Esophagus (tissue), 2 donors: ENCODE results near the gene DHX30. TPM values are rescaled to one million over a fixed set of nuclear protein-coding genes. Genes with fewer than 3 reads are reported as not detected.

Experiments
- H3K27ac ChIP-seq, 2 donors: one replicate each; pipeline ENCODE4 v1.5.1; 2013; ENCODE audit warnings: low read depth in 2 of 2, mild to moderate bottlenecking in 2 of 2, inconsistent platforms in 1 of 2, low read length in 1 of 2, moderate library complexity in 1 of 2
- H3K27me3 ChIP-seq, 2 donors: one replicate each; pipeline ENCODE4 v1.6.1; 2013; ENCODE audit warnings: low read length in 2 of 2, control low read depth in 1 of 2, mild to moderate bottlenecking in 1 of 2; ENCODE audit not compliant: insufficient read depth in 2 of 2, control insufficient read depth in 1 of 2
- H3K36me3 ChIP-seq, 2 donors: one replicate each; pipeline ENCODE4 v1.6.1; 2013; ENCODE audit warnings: low read length in 1 of 2; ENCODE audit not compliant: control insufficient read depth in 2 of 2, insufficient read depth in 2 of 2
- H3K4me1 ChIP-seq, 2 donors: one replicate each; pipeline ENCODE4 v1.6.1; 2013; ENCODE audit warnings: low read length in 1 of 2; ENCODE audit not compliant: control insufficient read depth in 2 of 2, insufficient read depth in 2 of 2
- H3K4me3 ChIP-seq, 2 donors: one replicate each; pipeline ENCODE4 v1.5.1; 2013; ENCODE audit warnings: low read length in 2 of 2, mild to moderate bottlenecking in 2 of 2, low read depth in 1 of 2, moderate library complexity in 1 of 2
- H3K9me3 ChIP-seq, 2 donors: one replicate each; pipeline ENCODE4 v1.6.1; 2013; ENCODE audit warnings: mild to moderate bottlenecking in 2 of 2, low read depth in 1 of 2, low read length in 1 of 2, moderate library complexity in 1 of 2; ENCODE audit not compliant: control insufficient read depth in 2 of 2, insufficient read depth in 1 of 2
- WGBS, 2 donors: extraction: QIAGEN DNeasy Blood & Tissue Kit; methylation state at CpG; one replicate each; pipeline ENCODE4 v1.1.7; 2013; 5-methylcytosine and 5-hydroxymethylcytosine counted together
- polyA plus RNA-seq, 2 donors: library from polyadenylated mRNA; stranded (reverse); fragments of 200-250 nt; gene quantifications; one replicate each; pipeline ENCODE4 v1.2.3, GENCODE V29; 2013
- donor health status: healthy with polysubstance abuse.
- donor health status: Bipolar disorder and iron deficiency.

DHX30 gene
- polyA plus RNA-seq, 2 donors, result 26.6 to 32.7 TPM

DNA sequence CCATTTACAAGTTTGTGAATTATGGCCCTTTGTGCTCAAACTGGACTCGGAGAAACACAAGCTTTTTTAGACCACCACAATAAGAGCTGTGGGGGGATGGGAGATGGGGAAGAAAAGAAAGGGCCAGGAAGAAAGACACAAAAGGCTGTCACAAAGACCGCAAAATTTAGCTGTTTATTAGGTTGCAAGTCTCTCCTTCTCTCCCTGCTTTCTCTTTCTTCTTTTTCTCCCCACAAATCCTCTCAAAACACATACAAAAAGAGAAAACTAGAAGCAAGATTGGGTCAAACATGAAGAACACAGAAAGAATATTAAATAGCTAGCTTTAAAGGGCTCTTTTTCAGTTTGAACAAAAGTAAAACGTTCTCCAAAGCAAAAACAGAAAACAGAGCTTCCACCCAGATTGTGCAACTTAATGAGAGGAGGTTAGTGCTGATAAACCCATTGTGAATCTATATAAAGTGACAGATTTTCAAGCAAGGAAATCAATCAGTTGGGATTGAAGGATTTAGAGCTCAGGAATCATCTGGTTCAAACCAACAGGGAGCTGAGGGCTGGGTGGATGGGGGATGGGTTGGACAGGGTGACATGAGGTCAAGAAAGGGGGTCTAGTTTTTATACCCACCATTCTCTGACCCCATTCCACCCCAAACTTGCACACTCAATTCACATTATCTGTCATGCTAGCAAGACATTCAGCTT, 87.3 kb downstream of the DHX30 start:
- peaks cover under 1 to 2% of the 10 kb centered on the region in 2 donors for H3K36me3 ChIP-seq
- H3K27me3 ChIP-seq, result no peaks in the 10 kb centered on the region
- H3K4me1 ChIP-seq, result peaks cover 0 to 3% of the 10 kb centered on the region in 2 donors
- peak overlapping the region in 1 of 2 donors; percentile 18 for H3K27ac ChIP-seq
- H3K4me3 ChIP-seq, result no peak overlapping the region
- WGBS, 2 donors, result 72% methylated on average over 3 of the region's 3 CpGs
- H3K9me3 ChIP-seq, result no peaks in the 10 kb centered on the region

DNA sequence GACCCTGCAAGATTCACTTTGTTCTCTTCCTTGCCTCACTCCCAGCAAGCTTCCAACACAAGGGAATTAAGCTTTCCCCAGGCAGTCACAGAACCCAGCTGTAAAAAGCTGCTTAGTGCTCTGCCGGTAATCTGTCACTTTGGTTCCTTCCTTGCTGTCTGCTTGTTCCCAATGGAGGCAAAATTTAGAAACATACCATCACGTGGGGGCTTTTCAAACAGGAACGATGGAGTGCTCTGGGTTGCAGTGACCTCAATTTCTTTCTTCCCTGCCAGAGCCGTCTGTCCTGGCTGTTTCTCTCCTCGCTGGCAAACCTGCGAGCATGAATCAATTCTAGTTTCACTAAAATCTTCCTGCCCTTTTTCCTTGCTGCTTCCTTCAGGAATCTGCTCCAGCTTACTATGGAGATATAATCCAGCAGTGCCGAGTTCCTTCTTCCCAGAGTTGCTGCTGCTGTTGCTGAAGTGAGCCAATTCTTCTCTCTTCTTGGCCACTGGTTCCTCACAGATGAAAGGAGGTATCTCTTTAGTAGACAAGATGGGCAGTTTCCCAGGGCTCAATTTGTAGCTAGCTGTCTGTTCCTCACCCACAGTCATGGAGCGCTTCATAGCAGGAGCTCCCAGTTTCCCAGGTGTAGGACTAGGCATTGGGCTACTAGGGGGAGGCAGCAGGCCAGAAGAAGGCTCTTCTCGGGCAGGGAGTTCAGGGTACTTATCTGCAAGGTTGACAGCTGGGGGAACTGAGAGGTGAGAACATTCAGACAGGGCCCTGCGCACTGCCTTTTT, 88.1 kb downstream of the DHX30 start:
- H3K9me3 ChIP-seq, result no peaks in the 10 kb centered on the region
- peaks cover 0 to 3% of the 10 kb centered on the region in 2 donors for H3K4me1 ChIP-seq
- H3K4me3 ChIP-seq, result no peak overlapping the region
- H3K27me3 ChIP-seq, result no peaks in the 10 kb centered on the region
- H3K36me3 ChIP-seq, result peaks cover 2 to 8% of the 10 kb centered on the region in 2 donors
- peak overlapping the region in 1 of 2 donors; percentile 46 for H3K27ac ChIP-seq
- 70 to 74% methylated on average over 10 of the region's 10 CpGs for WGBS, 2 donors

DNA sequence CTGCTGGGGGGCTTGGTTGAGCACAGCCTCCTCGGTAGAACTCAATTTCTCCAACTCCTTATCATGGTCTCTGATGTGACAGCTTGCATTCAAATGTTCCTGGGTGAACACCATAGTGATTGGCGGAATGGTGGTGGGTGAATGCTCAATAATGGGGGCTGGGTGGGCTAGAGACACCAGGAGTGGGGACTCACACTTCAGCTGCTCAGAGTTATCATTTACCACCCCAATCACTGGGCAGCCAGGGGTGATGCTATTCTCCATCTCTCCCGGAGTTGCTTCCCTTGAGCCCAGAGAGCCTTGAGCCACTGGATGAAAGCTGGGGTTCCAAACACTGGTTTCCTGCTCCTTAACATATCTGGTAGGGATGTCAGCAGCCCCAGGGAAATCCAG, 88.7 kb downstream of the DHX30 start:
- H3K27me3 ChIP-seq, result no peaks in the 10 kb centered on the region
- H3K36me3 ChIP-seq, result peaks cover 2 to 8% of the 10 kb centered on the region in 2 donors
- peak overlapping the region in 1 of 2 donors; percentile 46 for H3K27ac ChIP-seq
- H3K9me3 ChIP-seq, result no peaks in the 10 kb centered on the region
- WGBS, 2 donors, result 88 to 93% methylated on average over 3 of the region's 3 CpGs
- peaks cover 0 to 3% of the 10 kb centered on the region in 2 donors for H3K4me1 ChIP-seq
- H3K4me3 ChIP-seq, result no peak overlapping the region

DNA sequence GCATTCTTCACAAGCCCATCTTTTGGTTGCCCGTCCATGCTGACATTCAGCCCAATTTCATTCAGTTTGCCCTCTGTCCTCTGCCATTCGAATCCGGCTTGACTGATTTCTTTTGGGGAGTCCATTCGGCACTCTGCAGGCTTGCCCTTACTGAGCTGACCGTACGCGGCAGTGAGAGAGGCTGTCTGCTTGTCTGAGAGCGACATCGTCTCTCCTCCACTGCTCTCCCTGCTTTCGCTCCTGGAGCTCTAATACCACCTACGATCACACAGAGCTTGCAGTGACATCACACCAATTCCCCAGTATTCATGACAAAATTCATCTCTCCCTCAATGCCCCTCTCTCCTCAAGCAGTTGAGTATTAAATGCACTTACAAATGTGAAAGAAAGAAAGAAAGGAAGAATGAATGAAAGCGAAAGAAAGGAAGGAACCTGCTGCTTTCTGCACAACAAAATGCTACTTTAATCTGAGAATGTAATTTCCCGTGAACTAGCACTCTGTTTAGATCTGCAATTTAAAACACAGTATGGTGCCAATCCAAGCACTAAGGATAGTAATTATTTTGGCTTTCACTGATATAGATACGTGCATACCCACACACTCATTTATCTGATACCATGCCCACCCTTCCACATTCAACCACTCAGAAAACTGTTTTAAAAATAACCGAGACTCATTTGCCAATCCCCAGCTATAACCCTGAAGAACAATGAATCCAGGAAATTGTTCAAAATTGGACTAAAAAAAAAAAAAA, 89.5 kb downstream of the DHX30 start:
- Histone ChIP-seq H3K27ac (no peak overlapping the region), H3K36me3 (peaks cover 2 to 8% of the 10 kb centered on the region in 2 donors)

DNA sequence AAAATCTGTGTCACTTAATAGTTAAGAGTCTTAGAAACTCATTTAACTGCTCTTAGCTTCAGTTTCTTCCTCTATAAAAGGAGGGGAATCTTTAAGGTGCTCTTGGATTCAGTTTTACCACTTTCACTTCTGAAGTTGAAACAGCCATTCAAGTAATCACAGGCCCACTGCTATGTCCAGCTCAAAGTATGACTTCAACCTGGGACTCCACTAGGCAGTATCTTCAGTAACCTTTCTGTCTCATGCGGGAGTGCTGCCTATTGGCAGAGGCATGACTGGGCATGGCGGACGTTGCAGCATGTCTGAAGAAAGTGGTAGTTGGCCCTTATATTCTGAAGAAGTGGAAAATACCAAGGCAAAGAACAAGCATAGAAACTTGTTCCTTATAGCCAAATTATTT, 92.3 kb downstream of the DHX30 start:
- H3K4me1 ChIP-seq, result peaks cover 0 to 3% of the 10 kb centered on the region in 2 donors
- H3K27me3 ChIP-seq, result no peaks in the 10 kb centered on the region
- H3K27ac ChIP-seq, result no peak overlapping the region
- H3K4me3 ChIP-seq, result no peak overlapping the region
- H3K36me3 ChIP-seq, result peaks cover 2 to 8% of the 10 kb centered on the region in 2 donors
- no peaks in the 10 kb centered on the region for H3K9me3 ChIP-seq
- 68 to 76% methylated on average over 3 of the region's 3 CpGs for WGBS, 2 donors

More for the DNA sequence above, 89.5 kb downstream of the DHX30 start:
- H3K4me1 ChIP-seq, result peaks cover 0 to 3% of the 10 kb centered on the region in 2 donors
- no peaks in the 10 kb centered on the region for H3K27me3 ChIP-seq
- WGBS, 2 donors, result 94 to 95% methylated on average over 15 of the region's 15 CpGs
- no peak overlapping the region for H3K4me3 ChIP-seq
- no peaks in the 10 kb centered on the region for H3K9me3 ChIP-seq

DNA sequence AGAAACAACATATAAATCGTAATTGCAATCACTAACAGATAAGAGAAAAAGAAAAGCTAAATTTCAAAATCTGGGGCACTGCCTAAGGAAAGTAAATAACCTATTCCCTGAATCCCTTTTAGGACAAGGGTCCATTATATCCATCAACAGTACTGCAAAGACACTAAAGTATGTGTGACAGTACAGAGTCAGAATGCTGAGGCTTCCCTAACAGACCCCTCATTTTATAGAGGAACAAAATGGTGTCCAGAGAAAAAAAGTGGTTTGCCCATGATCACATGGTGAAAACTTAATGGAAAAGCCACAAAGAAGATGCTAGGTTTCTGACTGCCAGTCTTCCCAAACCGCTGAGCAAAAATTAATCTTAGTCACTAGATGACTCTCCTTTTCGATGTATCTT, 93.8 kb downstream of the DHX30 start:
- Histone ChIP-seq H3K4me1 (peaks cover 0 to 2% of the 10 kb centered on the region in 2 donors), H3K36me3 (peaks cover 5 to 8% of the 10 kb centered on the region in 2 donors), H3K27ac (no peak overlapping the region), H3K4me3 (no peak overlapping the region), H3K9me3 (no peaks in the 10 kb centered on the region), H3K27me3 (no peaks in the 10 kb centered on the region)
- 94 to 96% methylated on average over 3 of the region's 3 CpGs for WGBS, 2 donors

DNA sequence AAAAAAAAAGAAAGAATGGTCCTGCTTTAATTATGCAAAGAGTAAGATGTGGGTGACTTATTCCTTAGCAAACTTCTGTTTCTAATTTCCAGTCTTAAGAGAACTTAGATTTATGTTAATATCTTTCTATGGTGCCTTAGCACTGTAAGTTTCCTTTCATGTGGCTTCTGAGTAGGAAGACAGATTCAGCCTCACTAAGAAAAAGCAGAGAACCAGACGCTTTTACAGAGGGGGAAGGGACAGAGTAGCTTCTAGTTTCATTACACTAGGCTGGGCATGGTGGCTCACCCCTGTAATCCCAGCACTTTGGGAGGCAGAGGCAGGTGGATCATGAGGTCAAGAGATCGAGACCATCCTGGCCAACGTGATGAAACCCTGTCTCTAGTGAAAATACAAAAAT, 95.0 kb downstream of the DHX30 start:
- Histone ChIP-seq H3K36me3 (peaks cover 2 to 8% of the 10 kb centered on the region in 2 donors), H3K4me1 (peaks cover 0 to 2% of the 10 kb centered on the region in 2 donors)
- 87 to 89% methylated on average over 3 of the region's 3 CpGs for WGBS, 2 donors

DNA sequence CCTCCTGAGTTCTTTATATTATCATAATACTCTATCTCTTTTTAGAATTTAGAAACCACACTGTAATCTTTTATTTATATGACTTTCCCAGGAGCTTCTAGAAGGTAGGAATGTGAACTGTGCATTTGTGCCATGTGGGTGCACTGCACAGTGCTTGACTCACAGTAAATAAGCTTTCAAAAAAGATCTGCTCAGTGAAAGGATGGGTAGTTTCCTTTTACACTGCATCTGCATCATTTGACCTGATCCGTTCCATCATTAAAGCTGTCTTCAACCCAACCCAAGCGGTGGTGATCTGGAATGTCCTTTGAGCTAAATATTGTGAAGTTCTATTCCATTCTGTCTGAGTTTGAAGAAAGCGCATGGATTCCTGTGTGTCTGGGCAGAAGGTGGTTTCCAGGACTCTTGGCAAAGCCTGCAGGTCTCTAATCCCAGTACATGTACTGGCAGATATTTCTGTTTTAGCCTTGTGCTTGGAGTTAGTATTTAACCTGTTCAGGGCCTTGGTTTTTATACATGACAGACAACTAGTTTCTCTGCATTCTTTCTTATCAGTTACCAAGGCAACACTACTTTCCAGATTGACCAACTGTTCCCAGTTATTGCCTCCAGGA, 96.7 kb downstream of the DHX30 start:
- no peak overlapping the region for H3K27ac ChIP-seq
- no peaks in the 10 kb centered on the region for H3K9me3 ChIP-seq
- WGBS, 2 donors, result 45 to 59% methylated on average over 3 of the region's 3 CpGs
- H3K27me3 ChIP-seq, result no peaks in the 10 kb centered on the region
- peaks cover 2 to 8% of the 10 kb centered on the region in 2 donors for H3K36me3 ChIP-seq
- peaks cover 0 to 2% of the 10 kb centered on the region in 2 donors for H3K4me1 ChIP-seq
- H3K4me3 ChIP-seq, result no peak overlapping the region

More for the DNA sequence above, 95.0 kb downstream of the DHX30 start:
- Histone ChIP-seq H3K27ac (no peak overlapping the region), H3K4me3 (no peak overlapping the region), H3K9me3 (no peaks in the 10 kb centered on the region), H3K27me3 (no peaks in the 10 kb centered on the region)
